H1 (cell line): ENCODE results near the gene MCRS1. TPM values are rescaled to one million over a fixed set of nuclear protein-coding genes. Genes with fewer than 3 reads are reported as not detected.

Source experiments
- BACH1 ChIP-seq: IDR thresholded peaks from 2 replicates; pipeline ENCODE4 v1.6.1; 2012; ENCODE audit warnings: low read length, improper control_type of control experiment
- CHD1 ChIP-seq: IDR thresholded peaks from 2 replicates; pipeline ENCODE4 v1.6.1; 2012; ENCODE audit warnings: low read depth, low read length, improper control_type of control experiment
- CHD2 ChIP-seq: IDR thresholded peaks from 2 replicates; pipeline ENCODE4 v1.6.1; 2012; ENCODE audit warnings: low read length, improper control_type of control experiment
- CREB1 ChIP-seq: IDR thresholded peaks from 2 replicates; pipeline ENCODE4 v1.6.1; 2012; ENCODE audit warnings: inconsistent platforms
- JUN ChIP-seq: IDR thresholded peaks from 2 replicates; pipeline ENCODE4 v1.6.1; 2011; ENCODE audit warnings: low read depth, mild to moderate bottlenecking, improper control_type of control experiment, low read length
- RAD21 ChIP-seq, 2 experiments: IDR thresholded peaks in 1 of 2; conservative IDR thresholded peaks in 1 of 2; 2 replicates each; pipeline ENCODE4 v1.6.1; 2011; ENCODE audit warnings: low read depth in 2 of 2, low read length in 2 of 2, improper control_type of control experiment in 1 of 2, inconsistent platforms in 1 of 2, mild to moderate bottlenecking in 1 of 2, moderate library complexity in 1 of 2
- RNF2 ChIP-seq: fragments of 200-900, 300-1000 bp; sonication (generic); IDR thresholded peaks from 2 replicates; pipeline ENCODE4 v1.7.1; 2016; ENCODE audit warnings: borderline replicate concordance, low read depth, mild to moderate bottlenecking, antibody characterized with exemption, low read length; ENCODE audit not compliant: poor library complexity, severe bottlenecking; ENCODE audit errors: missing control alignments
- RXRA ChIP-seq: IDR thresholded peaks from 2 replicates; pipeline ENCODE4 v1.6.1; 2011; ENCODE audit warnings: low read depth, mild to moderate bottlenecking, low read length, moderate library complexity; ENCODE audit not compliant: insufficient read depth
- SIN3A ChIP-seq, 2 experiments: IDR thresholded peaks in 1 of 2; conservative IDR thresholded peaks in 1 of 2; 2 replicates each; pipeline ENCODE4 v1.6.1; 2011 to 2012; ENCODE audit warnings: low read length in 2 of 2, improper control_type of control experiment in 1 of 2, low read depth in 1 of 2, mild to moderate bottlenecking in 1 of 2
- SP2 ChIP-seq: IDR thresholded peaks from 2 replicates; pipeline ENCODE4 v1.6.1; 2012; ENCODE audit warnings: mild to moderate bottlenecking, low read length, inconsistent platforms
- TEAD4 ChIP-seq: IDR thresholded peaks from 2 replicates; pipeline ENCODE4 v1.6.1; 2012; ENCODE audit warnings: low read depth, low read length, inconsistent platforms, mixed read lengths
- polyA plus RNA-seq, 7 experiments: library from polyadenylated mRNA; depleted of rRNA in 3 of 7; stranded (reverse) in 5 of 7; unstranded in 2 of 7; fragments of >200 nt in 5 of 7; fragments of 200-250 nt in 2 of 7; gene quantifications; 1 replicate in 5 of 7; 2 replicates in 1 of 7; 4 replicates in 1 of 7; pipeline versions ENCODE4 v1.2.1 to v1.2.3, GENCODE V29; 2011 to 2013; ENCODE audit warnings: missing spikeins in 2 of 7, mixed read lengths in 2 of 7
- total RNA-seq: library from RNA; stranded (reverse); fragmentation: NEBNext Ultra II Directional; extraction: Animal tissue kit (Norgen Biotek cat#: 25700); gene quantifications from 2 replicates; pipeline ENCODE4 v1.2.1, GENCODE V29; 2021

MCRS1 gene
- total and polyA plus RNA-seq, 2 of the 8 experiments (the other 6 are each of a cell fraction or from before 2014, with no cell fraction given): 90.3 to 139 TPM

- 0 out of 2 replicates have a peak, but pooled peaks have one; percentile 1 for TF ChIP-seq JUN
- no peak for TF ChIP-seq RXRA
- TF ChIP-seq RNF2: no peak
- no peak for TF ChIP-seq RAD21 (IDR thresholded peaks at IDR 0.05 in 1 of 2, conservative IDR thresholded peaks at IDR 0.05 in 1 of 2; ENCODE audit: low read depth in 2 of 2, low read length in 2 of 2)
- TF ChIP-seq TEAD4: no peak
- TF ChIP-seq SIN3A (conservative IDR thresholded peaks at IDR 0.05 in 1 of 2, IDR thresholded peaks at IDR 0.05 in 1 of 2; ENCODE audit: low read depth in 1 of 2, low read length in 2 of 2): peak in 1 of 2 experiments; percentile 97; a peak in 3 of 4 replicates
- no peak for TF ChIP-seq BACH1
- TF ChIP-seq CHD2: peak; percentile 84
- peak; percentile 70 for TF ChIP-seq CREB1
- TF ChIP-seq CHD1: no peak
- TF ChIP-seq SP2: no peak
Measured at GRCh38 chr12:49567611-49568441, at the start of gene MCRS1 (continued).
